HCT116 (cell line): ENCODE results near the gene TBL2. TPM values are rescaled to one million over a fixed set of nuclear protein-coding genes. Genes with fewer than 3 reads are reported as not detected.

Experiments
- total RNA-seq: library from RNA; stranded (reverse); gene quantifications from one replicate; pipeline ENCODE4 v1.2.1, GENCODE V29; 2021; ENCODE audit not compliant: unreplicated experiment

TBL2 gene
- total RNA-seq, 1 experiment from 2014 or later: 55.0 TPM

Other genes starting within 250 kb of the TBL2 start
- 0.32 TPM for gene FZD9, start 144.8 kb downstream of the TBL2 start, total RNA-seq
- gene BAZ1B, start 56.3 kb downstream of the TBL2 start, total RNA-seq: 81.1 TPM
- 50.4 TPM for gene BCL7B, start 20.9 kb downstream of the TBL2 start, total RNA-seq
- gene MLXIPL, start 45.9 kb upstream of the TBL2 start, total RNA-seq: 79.4 TPM
- 9.5 TPM for gene VPS37D, start 89.3 kb upstream of the TBL2 start, total RNA-seq
- 8.5 TPM for gene DNAJC30, start 104.9 kb upstream of the TBL2 start, total RNA-seq
- gene BUD23, start 105.0 kb upstream of the TBL2 start, total RNA-seq: 168 TPM
- 39.4 TPM for gene STX1A, start 141.1 kb upstream of the TBL2 start, total RNA-seq
- 69.8 TPM for gene ABHD11, start 160.2 kb upstream of the TBL2 start, total RNA-seq
- gene CLDN3, start 191.7 kb upstream of the TBL2 start, total RNA-seq: 19.2 TPM